ENCODE results near the gene PPP2R5C. TPM values are rescaled to one million over a fixed set of nuclear protein-coding genes. Genes with fewer than 3 reads are reported as not detected.

Gene PPP2R5C
- total RNA-seq, 1 experiment from 2014 or later: 93.0 TPM

DNA sequence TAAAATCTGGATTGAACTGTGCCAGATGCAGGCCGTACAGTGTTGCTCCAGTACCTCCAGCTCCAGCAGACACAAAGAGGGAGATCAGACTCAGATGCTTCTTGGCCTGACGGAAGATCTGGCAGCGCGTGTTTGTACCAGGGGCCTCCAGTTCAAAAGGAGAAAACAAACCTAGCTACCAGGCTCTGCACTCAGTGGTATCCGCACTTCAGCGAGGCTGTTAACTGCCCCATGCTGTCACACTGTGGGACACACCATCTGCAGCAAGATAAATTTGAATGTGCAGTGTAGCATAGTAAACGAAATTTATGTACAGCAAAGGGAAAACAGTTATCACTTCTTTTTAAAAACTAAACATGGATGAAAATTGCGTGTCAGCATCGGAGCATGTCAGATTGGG is 208.0 kb downstream of the PPP2R5C start:
- H3K27me3 ChIP-seq (ENCODE audit: insufficient read depth, low read length): no peaks in the 10 kb centered on the region
- peak overlapping the region in 2 of 3 experiments; percentile 3 to 13; a peak in 2 of 7 replicates for H3K27ac Mint-ChIP-seq
- peaks cover 19 to 21% of the 10 kb centered on the region in 2 experiments for H3K4me1 Mint-ChIP-seq
- no CpG with 5 or more reads among the region's 9 CpGs for WGBS (ENCODE audit: extremely low coverage, insufficient read length, low lambda C conversion rate)
- H2BK20ac ChIP-seq (ENCODE audit: low read depth, low read length, poor library complexity, severe bottlenecking): no peak overlapping the region
- H3K79me1 ChIP-seq (ENCODE audit: insufficient read depth, low read depth, low read length, poor library complexity, severe bottlenecking): peaks cover 4% of the 10 kb centered on the region
- H3K27me3 Mint-ChIP-seq (ENCODE audit: low read depth): no peaks in the 10 kb centered on the region
- no peak overlapping the region for H3K23ac ChIP-seq (ENCODE audit: insufficient read length, low read depth, low read length)
- H3K79me2 ChIP-seq (ENCODE audit: insufficient read depth, low read length): peaks cover 45% of the 10 kb centered on the region; the same call in 1 of the 2 replicates
- H2BK5ac ChIP-seq (ENCODE audit: insufficient read length, low read length): no peak overlapping the region
- H3K27ac ChIP-seq (ENCODE audit: insufficient read length, low read depth, low read length): no peak overlapping the region
- H3K4me1 ChIP-seq (ENCODE audit: insufficient read depth, low read length): no peaks in the 10 kb centered on the region; the same call in 1 of the 2 replicates
- TF ChIP-seq, protein P1, sequence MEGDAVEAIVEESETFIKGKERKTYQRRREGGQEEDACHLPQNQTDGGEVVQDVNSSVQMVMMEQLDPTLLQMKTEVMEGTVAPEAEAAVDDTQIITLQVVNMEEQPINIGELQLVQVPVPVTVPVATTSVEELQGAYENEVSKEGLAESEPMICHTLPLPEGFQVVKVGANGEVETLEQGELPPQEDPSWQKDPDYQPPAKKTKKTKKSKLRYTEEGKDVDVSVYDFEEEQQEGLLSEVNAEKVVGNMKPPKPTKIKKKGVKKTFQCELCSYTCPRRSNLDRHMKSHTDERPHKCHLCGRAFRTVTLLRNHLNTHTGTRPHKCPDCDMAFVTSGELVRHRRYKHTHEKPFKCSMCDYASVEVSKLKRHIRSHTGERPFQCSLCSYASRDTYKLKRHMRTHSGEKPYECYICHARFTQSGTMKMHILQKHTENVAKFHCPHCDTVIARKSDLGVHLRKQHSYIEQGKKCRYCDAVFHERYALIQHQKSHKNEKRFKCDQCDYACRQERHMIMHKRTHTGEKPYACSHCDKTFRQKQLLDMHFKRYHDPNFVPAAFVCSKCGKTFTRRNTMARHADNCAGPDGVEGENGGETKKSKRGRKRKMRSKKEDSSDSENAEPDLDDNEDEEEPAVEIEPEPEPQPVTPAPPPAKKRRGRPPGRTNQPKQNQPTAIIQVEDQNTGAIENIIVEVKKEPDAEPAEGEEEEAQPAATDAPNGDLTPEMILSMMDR (conservative IDR thresholded peaks at IDR 0.05): no peak
- no peak overlapping the region for H2AFZ ChIP-seq (ENCODE audit: low read length)
- H3K9ac ChIP-seq (ENCODE audit: extremely low read depth, insufficient read length, low read length): no peak overlapping the region
- DNase-seq: no peak
- H2AK5ac ChIP-seq (ENCODE audit: insufficient read length, low read length): no peak overlapping the region
- no peak overlapping the region for H3K56ac ChIP-seq (ENCODE audit: insufficient read length, low read depth, low read length)
- no peak overlapping the region for H2BK15ac ChIP-seq (ENCODE audit: low read depth, low read length)
- no peak overlapping the region for H3K4me3 Mint-ChIP-seq
- H4K91ac ChIP-seq (ENCODE audit: insufficient read length, low read depth, low read length): no peak overlapping the region
- no peak overlapping the region for H2BK120ac ChIP-seq (ENCODE audit: low read depth, low read length, poor library complexity, severe bottlenecking)
- no peak overlapping the region for H4K5ac ChIP-seq (ENCODE audit: insufficient read length, low read depth, low read length)
- no peaks in the 10 kb centered on the region for H3K9me3 Mint-ChIP-seq
- no peak overlapping the region for H3K4ac ChIP-seq (ENCODE audit: low read depth, low read length)
- no peak overlapping the region for H3T11ph ChIP-seq (ENCODE audit: low read length)
- H3K9me3 ChIP-seq (ENCODE audit: control insufficient read depth, low read depth, low read length): no peaks in the 10 kb centered on the region
- H2BK12ac ChIP-seq (ENCODE audit: insufficient read length, low read depth, low read length): no peak overlapping the region
- peaks cover 9% of the 10 kb centered on the region for H3K23me2 ChIP-seq (ENCODE audit: insufficient read length, low read depth, low read length, poor library complexity, severe bottlenecking)
- no peak overlapping the region for H3K18ac ChIP-seq (ENCODE audit: insufficient read length, low read depth, low read length)
- H3K4me2 ChIP-seq (ENCODE audit: insufficient read depth, insufficient read length, low read length): no peak overlapping the region
- no peak overlapping the region for H4K8ac ChIP-seq (replicated peaks; ENCODE audit: insufficient read length, low read depth, low read length)
- no peak overlapping the region for H3K14ac ChIP-seq (ENCODE audit: insufficient read depth, low read length)
- peaks cover 12 to 24% (median 19%) of the 10 kb centered on the region in 3 experiments for H3K36me3 Mint-ChIP-seq (ENCODE audit: insufficient read depth in 1 of 3, low read depth in 3 of 3)
- H4K20me1 ChIP-seq (ENCODE audit: control insufficient read depth, insufficient read depth, insufficient read length): no peaks in the 10 kb centered on the region
